ENCODE data around the gene ITGBL1.

ITGBL1 gene, protein sequence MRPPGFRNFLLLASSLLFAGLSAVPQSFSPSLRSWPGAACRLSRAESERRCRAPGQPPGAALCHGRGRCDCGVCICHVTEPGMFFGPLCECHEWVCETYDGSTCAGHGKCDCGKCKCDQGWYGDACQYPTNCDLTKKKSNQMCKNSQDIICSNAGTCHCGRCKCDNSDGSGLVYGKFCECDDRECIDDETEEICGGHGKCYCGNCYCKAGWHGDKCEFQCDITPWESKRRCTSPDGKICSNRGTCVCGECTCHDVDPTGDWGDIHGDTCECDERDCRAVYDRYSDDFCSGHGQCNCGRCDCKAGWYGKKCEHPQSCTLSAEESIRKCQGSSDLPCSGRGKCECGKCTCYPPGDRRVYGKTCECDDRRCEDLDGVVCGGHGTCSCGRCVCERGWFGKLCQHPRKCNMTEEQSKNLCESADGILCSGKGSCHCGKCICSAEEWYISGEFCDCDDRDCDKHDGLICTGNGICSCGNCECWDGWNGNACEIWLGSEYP

GRCh38 chr13:101452519-101453485 lies at the start of gene ITGBL1:
Gene ITGBL1 (plus strand): TSS chr13:101452675. CDS start chr13:101452834, 159 bp downstream.
- DNase-seq = peak in 2 of 56 donors; percentile 1 to 8

DNA sequence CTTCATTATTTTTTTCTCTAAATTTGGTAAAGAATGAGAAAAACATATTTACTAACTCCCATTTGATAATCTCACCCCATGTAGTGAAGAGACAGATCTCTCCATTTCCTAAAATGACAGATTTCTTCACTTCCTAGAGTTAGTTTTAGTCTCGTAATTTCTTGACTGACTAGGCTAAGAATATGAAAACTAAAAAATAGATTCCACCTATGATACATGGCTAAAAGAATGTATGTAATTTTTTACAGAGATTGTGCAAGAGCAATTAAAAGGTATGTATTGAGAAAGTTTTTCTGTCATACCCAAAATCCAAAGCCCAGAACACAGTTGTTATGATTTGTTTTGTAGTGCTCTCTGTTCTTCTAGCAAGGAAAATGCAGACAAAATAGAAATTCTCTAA lies 45.7 kb upstream of the ITGBL1 start:
- DNase-seq = no peak

GRCh38 chr13:101408154-101408553 lies 44.3 kb upstream of the ITGBL1 start:
- peak in 1 of 56 donors; percentile 3 for DNase-seq

DNA sequence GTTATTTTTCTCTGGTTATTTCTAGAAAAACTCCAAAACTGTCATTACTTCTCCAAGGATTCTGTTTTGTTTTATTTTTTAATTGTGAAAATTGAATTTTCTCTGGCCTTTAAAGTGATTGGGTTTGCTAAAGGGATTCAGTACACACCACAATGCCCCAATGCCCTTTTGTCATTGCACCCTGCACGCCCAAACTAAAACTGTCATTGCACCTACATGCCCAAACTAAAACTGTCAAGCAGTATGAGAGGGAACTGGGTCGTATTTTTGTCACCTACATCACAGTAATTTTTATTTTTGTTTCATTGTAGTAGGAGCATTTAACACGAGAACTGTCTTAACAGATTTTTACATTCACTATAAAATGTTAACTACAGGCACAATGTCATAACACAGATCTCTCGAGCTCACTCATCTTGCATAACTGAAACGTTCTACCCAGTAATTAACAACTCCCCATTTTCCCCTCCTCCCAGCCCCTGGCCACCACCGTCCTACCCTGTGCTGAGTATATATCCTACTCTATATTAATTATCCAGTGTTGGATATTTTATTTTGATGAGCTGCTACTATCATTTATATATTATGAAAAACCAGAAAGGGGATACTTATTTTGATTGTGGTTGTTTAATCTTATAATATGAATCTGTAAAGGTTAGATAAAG lies 43.4 kb upstream of the ITGBL1 start:
- no peak for DNase-seq

- no peak for DNase-seq
Observed at GRCh38 chr13:101412076-101412475, 40.4 kb upstream of the ITGBL1 start.

- peak in 42 of 56 donors; percentile 14 to 80 (median 50) for DNase-seq
Observed at GRCh38 chr13:101415358-101416174, 36.9 kb upstream of the ITGBL1 start.

DNA sequence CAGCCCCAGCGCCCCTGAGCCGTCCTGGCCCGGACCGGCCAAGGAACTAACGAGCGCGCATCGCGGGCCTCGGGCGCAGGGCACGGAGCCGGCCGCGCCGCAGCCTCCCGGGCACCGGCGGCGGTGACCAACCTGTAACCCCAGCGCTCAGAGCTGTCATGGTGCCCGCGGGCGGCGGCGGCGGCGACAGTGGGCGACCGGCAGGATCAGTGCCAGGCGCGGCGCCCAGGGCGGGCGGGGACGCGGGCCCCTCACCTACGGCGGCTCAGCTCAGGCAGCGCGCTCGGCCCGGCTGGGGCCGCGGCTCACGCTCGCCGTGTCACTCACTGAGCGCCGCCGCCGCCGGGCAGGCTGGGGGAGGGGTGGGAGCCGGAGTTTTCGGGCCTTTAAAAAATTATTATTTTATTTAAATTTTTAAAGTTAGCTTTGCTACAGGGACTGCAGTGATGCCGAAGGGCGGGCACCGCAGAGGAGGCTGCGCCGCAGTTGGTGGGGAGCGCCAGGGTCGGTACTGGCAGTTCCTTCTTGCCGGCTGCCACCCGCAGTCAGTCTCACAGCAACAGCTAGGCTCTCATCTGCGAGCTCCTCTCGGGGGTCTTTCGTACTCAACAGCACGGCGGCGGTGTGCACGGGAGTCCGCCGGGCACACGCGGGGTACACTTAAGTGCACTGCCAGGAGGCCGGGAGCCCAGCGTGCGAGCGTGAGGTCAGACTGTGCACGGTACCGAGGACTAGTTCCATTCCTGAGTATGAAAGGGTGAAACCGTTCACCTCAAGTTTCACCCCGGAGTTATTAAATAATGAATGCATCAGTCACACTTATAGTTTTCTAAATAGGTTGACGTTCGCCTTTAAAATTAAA lies 36.1 kb upstream of the ITGBL1 start, which contains the start of gene NALCN:
NALCN (minus strand) TSS at position 328 of the 862 bp plus-strand sequence. CDS start 17,382 bp downstream, outside the sequence.
- DNase-seq = peak in 49 of 56 donors; percentile 14 to 83 (median 62)

- peak in 6 of 56 donors; percentile 9 to 53 (median 24) for DNase-seq
Observed at GRCh38 chr13:101417043-101417406, 35.5 kb upstream of the ITGBL1 start.

DNA sequence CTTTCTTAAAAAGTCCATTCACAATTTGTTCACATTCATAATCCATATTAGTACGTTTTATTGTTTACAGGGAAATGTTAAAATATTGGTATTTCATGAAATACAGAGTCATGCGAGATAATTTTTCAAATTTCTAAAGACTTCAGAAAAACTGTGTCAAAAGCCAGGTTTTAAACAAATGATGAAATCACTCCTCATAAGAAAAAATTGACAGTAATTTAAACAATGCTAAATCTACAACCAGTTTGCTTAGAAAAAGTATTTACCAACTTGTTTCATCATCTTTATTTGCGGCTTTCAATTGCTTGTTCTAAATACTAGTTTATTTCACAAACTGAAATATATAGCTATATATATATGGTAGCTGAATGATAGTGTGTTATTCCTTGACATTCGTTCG lies 35.0 kb upstream of the ITGBL1 start:
- DNase-seq = no peak

DNA sequence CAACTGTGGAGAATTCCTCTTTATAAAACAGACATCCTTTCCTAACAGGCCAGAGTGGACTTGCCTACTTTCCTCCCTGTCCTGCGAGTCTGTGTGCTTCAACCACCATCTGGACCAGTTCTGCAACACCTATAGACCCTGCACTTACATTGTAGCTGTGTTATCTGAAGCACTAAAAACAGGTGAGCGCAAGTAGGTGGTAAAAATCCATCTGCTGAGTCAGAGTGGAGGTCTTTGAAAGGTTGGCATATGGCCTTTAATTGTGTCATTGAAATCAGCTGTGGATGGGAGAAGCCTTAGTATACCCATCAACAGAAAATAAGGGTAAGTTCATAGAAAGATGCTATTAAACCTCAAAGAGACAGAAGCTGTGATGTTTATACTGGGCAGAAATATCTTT lies 28.6 kb upstream of the ITGBL1 start:
- DNase-seq = peak in 8 of 56 donors; percentile 6 to 28 (median 20)

GRCh38 chr13:101424381-101425155 lies 27.9 kb upstream of the ITGBL1 start:
- DNase-seq = peak in 47 of 56 donors; percentile 1 to 78 (median 46)

- peak in 5 of 56 donors; percentile 31 to 56 (median 51) for DNase-seq
Observed at GRCh38 chr13:101425156-101425471, 27.4 kb upstream of the ITGBL1 start.

DNA sequence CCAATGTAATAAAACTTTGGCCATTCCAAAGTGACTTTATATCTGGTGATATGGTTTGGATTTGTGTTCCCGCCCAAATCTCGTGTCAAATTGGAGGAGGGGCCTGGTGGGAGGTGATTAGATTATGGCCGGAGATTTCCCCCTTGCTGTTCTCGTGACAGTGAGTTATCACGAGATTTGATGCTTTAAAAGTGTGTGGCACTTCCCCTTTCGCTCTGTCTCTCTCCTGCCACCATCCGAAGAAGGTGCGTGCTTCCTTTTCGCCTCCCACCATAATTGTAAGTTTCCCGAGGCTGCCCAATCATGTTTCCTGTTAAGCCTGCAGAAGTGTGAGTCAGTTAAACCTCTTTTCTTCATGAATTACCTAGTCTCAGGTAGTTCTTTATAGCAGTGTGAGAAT lies 26.9 kb upstream of the ITGBL1 start:
- DNase-seq = no peak

- no peak for DNase-seq
Observed at GRCh38 chr13:101429733-101430132, 22.7 kb upstream of the ITGBL1 start.

- DNase-seq = no peak
Observed at GRCh38 chr13:101433895-101434294, 18.6 kb upstream of the ITGBL1 start.

GRCh38 chr13:101434486-101434885 lies 18.0 kb upstream of the ITGBL1 start:
- no peak for DNase-seq

GRCh38 chr13:101447852-101448251 lies 4.6 kb upstream of the ITGBL1 start:
- DNase-seq = no peak

All from nucleus accumbens (tissue), 56 donors.